Activated CD8-positive, alpha-beta T cell treated with anti-CD3 and anti-CD28 coated beads for 36 hours (primary cell): ENCODE results near the gene ATXN3. TPM values are rescaled to one million over a fixed set of nuclear protein-coding genes. Genes with fewer than 3 reads are reported as not detected.
"Not testable (repeated sequence)": the region's sequence is repeated elsewhere in the genome, so short reads cannot be mapped to it uniquely, and the experiment has no call there.

Experiments
- ATAC-seq: fragments of 200-7000 bp; cut with Tn5 transposase; one replicate; pipeline ENCODE4 v1.10.0; 2021; ENCODE audit warnings: mild to moderate bottlenecking, moderate library complexity
- CTCF ChIA-PET: fragments of 350-600 bp; sonication (Branson Sonifier 250); formaldehyde crosslinking; loops from one replicate; lab custom pipeline; 2021; ENCODE audit warnings: antibody characterized with exemption; lab: Charles Lee
- POLR2A ChIA-PET: fragments of 350-600 bp; sonication (Branson Sonifier 250); formaldehyde crosslinking; loops from one replicate; lab custom pipeline; 2021; ENCODE audit warnings: antibody characterized with exemption; lab: Charles Lee
- DNase-seq: peaks from one replicate; pipeline ENCODE4 v3.0.0-alpha.2; 2020
- H3K27ac Mint-ChIP-seq: one replicate; pipeline ENCODE4 v1.8.0; 2021; ENCODE audit warnings: mild to moderate bottlenecking, mixed read lengths
- H3K27me3 Mint-ChIP-seq: one replicate; pipeline ENCODE4 v1.8.0; 2021; ENCODE audit warnings: mixed read lengths
- H3K36me3 Mint-ChIP-seq: one replicate; pipeline ENCODE4 v1.8.0; 2021; ENCODE audit warnings: low read depth, mixed read lengths
- H3K4me1 Mint-ChIP-seq: one replicate; pipeline ENCODE4 v1.8.0; 2021; ENCODE audit warnings: low read depth, mixed read lengths
- H3K4me3 Mint-ChIP-seq: one replicate; pipeline ENCODE4 v1.8.0; 2021; ENCODE audit warnings: mild to moderate bottlenecking, moderate library complexity, mixed read lengths
- H3K9me3 Mint-ChIP-seq: one replicate; pipeline ENCODE4 v1.8.0; 2021; ENCODE audit warnings: mixed read lengths
- intact Hi-C: fragments of 100-400 bp; cut with micrococcal nuclease; formaldehyde crosslinking; loops from one replicate; pipeline ENCODE4 v1.10.0; 2022
- total RNA-seq, 2 experiments: library from RNA; stranded (reverse); gene quantifications; one replicate each; pipeline ENCODE4 v1.2.3, GENCODE V29; 2021
- TF ChIP-seq, protein P1 (sequence below): fragments of 200-600 bp; IDR thresholded peaks from one replicate; pipeline ENCODE4 v1.8.0; 2022; ENCODE audit warnings: antibody characterized with exemption, mild to moderate bottlenecking

The ATXN3 gene
- total RNA-seq, 2 experiments from 2014 or later = 28.4 to 29.7 TPM

GRCh38 chr14:92049781-92050180 is 56.6 kb downstream of the ATXN3 start:
- peaks cover 26% of the 10 kb centered on the region for H3K36me3 Mint-ChIP-seq
- ATAC-seq (no peak), DNase-seq (no peak)
- no peak overlapping the region for H3K4me3 Mint-ChIP-seq
- ChIA-PET CTCF (no interaction called here), POLR2A (interaction anchor here (1.3 kb wide), 1 partner anchor 9 kb away, joined by 4 read pairs; the partner anchor contains the start of gene TRIP11)
- TF ChIP-seq, protein P1, sequence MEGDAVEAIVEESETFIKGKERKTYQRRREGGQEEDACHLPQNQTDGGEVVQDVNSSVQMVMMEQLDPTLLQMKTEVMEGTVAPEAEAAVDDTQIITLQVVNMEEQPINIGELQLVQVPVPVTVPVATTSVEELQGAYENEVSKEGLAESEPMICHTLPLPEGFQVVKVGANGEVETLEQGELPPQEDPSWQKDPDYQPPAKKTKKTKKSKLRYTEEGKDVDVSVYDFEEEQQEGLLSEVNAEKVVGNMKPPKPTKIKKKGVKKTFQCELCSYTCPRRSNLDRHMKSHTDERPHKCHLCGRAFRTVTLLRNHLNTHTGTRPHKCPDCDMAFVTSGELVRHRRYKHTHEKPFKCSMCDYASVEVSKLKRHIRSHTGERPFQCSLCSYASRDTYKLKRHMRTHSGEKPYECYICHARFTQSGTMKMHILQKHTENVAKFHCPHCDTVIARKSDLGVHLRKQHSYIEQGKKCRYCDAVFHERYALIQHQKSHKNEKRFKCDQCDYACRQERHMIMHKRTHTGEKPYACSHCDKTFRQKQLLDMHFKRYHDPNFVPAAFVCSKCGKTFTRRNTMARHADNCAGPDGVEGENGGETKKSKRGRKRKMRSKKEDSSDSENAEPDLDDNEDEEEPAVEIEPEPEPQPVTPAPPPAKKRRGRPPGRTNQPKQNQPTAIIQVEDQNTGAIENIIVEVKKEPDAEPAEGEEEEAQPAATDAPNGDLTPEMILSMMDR = no peak
- no peaks in the 10 kb centered on the region for H3K4me1 Mint-ChIP-seq
- peaks cover 18% of the 10 kb centered on the region for H3K9me3 Mint-ChIP-seq
- intact Hi-C loops = no loop called here
- H3K27ac Mint-ChIP-seq = no peak overlapping the region
- no peaks in the 10 kb centered on the region for H3K27me3 Mint-ChIP-seq

GRCh38 chr14:92049221-92049620 is 57.2 kb downstream of the ATXN3 start:
- peaks cover 18% of the 10 kb centered on the region for H3K9me3 Mint-ChIP-seq
- intact Hi-C loops, DNase-seq, H3K27ac Mint-ChIP-seq, CTCF ChIA-PET, ATAC-seq, H3K27me3 Mint-ChIP-seq, H3K4me1 Mint-ChIP-seq, H3K4me3 Mint-ChIP-seq: not testable (repeated sequence)
- H3K36me3 Mint-ChIP-seq = peaks cover 26% of the 10 kb centered on the region
- POLR2A ChIA-PET = interaction anchor here (1.3 kb wide), 1 partner anchor 9 kb away, joined by 4 read pairs; the partner anchor contains the start of gene TRIP11

DNA sequence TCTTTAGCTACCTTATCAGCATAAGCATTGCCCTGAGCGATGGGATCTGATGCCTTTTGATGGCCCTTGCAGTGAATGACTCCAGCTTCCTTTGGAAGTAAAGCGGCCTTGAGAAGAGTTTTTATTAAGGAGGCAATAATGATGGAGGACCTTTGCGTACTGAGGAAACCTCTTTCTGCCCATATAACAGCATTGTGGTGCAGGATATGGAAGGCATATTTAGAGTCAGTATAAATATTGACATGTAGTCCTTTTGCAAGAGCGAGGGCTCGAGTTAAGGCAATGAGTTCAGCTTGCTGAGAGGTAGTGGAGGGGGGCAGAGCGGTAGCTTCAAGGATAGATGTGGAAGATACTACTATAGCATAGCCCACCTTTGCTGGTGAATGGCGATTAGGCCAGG is 60.5 kb downstream of the ATXN3 start:
- H3K27me3 Mint-ChIP-seq, CTCF ChIA-PET, H3K4me3 Mint-ChIP-seq, intact Hi-C loops, DNase-seq, H3K4me1 Mint-ChIP-seq, ATAC-seq, H3K27ac Mint-ChIP-seq: not testable (repeated sequence)
- POLR2A ChIA-PET = interaction anchor here (0.9 kb wide), 1 partner anchor 12 kb away, joined by 3 read pairs; no protein-coding TSS in a partner anchor
- H3K9me3 Mint-ChIP-seq = peaks cover 18% of the 10 kb centered on the region
- peaks cover 22% of the 10 kb centered on the region for H3K36me3 Mint-ChIP-seq

DNA sequence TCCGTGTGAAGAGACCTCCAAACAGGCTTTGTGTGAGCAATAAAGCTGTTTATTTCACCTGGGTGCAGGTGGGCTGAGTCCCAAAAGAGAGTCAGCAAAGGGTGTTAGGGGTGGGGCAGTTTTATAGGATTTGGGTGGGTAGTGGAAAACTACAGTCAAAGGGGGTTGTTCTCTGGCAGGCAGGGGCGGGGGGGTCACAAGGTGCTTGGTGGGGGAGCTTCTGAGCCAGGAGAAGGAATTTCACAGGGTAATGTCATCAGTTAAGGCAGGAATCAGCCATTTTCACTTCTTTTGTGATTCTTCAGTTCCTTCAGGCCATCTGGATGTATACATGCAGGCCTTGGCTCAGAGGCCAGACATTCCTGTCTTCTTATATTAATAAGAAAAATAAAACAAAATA is 64.6 kb downstream of the ATXN3 start:
- H3K9me3 Mint-ChIP-seq, CTCF ChIA-PET, intact Hi-C loops, ATAC-seq, DNase-seq, H3K27me3 Mint-ChIP-seq, H3K27ac Mint-ChIP-seq: not testable (repeated sequence)
- POLR2A ChIA-PET = interaction anchor here (2.6 kb wide), 1 partner anchor 65 kb away, joined by 22 read pairs; the partner anchor contains the start of gene ATXN3
- Mint-ChIP-seq H3K36me3 (peaks cover 15% of the 10 kb centered on the region), H3K4me1 (peaks cover 21% of the 10 kb centered on the region), H3K4me3 (peak overlapping the region; percentile 34)

- Mint-ChIP-seq H3K36me3 (peaks cover 17% of the 10 kb centered on the region), H3K4me3 (peak overlapping the region; percentile 98)
- no peak for ATAC-seq
Measured at GRCh38 chr14:92041203-92041602, 65.2 kb downstream of the ATXN3 start.

DNA sequence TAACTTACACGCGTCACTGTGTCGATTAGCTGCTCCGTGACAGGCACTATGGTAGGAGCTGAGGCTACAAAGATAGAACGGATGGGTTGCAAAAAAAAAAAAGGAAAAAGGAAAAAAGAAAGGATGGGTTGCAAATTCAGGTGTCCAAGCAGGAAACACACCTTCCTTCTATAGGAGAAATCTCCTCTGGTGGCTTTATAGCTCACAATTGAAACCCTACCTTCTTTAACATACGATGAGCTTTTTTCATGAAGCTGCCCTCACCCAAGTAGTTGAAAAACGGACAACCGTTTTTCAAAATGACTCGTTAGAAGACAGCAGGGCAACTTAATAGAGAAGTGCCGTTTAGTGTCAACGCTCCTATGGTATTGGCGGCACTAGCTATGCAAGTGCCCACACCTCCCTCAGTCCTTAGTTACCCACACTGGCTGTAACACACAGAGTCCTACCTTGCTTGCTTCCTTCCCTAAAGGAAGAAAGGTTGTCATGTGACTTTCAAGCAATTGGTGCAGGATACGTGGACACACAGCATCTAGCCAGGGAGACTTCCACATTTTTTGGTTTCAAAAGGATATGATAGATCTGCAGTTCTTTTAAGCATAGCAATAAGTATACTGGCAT is 65.8 kb downstream of the ATXN3 start:
- Mint-ChIP-seq H3K4me1 (peaks cover 31% of the 10 kb centered on the region), H3K27ac (peak overlapping the region; percentile 93), H3K4me3 (peak overlapping the region; percentile 98), H3K9me3 (no peaks in the 10 kb centered on the region), H3K36me3 (peaks cover 17% of the 10 kb centered on the region), H3K27me3 (no peaks in the 10 kb centered on the region)
- CTCF ChIA-PET = interaction anchor here (1.3 to 2.2 kb wide), 5 partner anchors 13 to 67 kb away, joined by 3 to 15 read pairs (median 4); partner anchors contain the start of gene ATXN3
- intact Hi-C loops = no loop called here
- POLR2A ChIA-PET = interaction anchor here (0.6 to 2.6 kb wide), 12 partner anchors 9 to 532 kb away, joined by 3 to 22 read pairs (median 4); partner anchors contain the start of genes ATXN3, CPSF2 and NDUFB1
- TF ChIP-seq, protein P1 = no peak
- ATAC-seq = peak; percentile 9
- DNase-seq = peak; percentile 5

More at GRCh38 chr14:92041203-92041602, 65.2 kb downstream of the ATXN3 start:
- peaks cover 26% of the 10 kb centered on the region for H3K4me1 Mint-ChIP-seq
- TF ChIP-seq, protein P1 = no peak
- H3K27me3 Mint-ChIP-seq = no peaks in the 10 kb centered on the region
- ChIA-PET CTCF (interaction anchor here (1.6 to 2.2 kb wide), 2 partner anchors 21 to 66 kb away, joined by 4 to 15 read pairs; partner anchors contain the start of gene ATXN3), POLR2A (interaction anchor here (1.0 to 2.6 kb wide), 5 partner anchors 9 to 66 kb away, joined by 3 to 22 read pairs (median 4); partner anchors contain the start of gene ATXN3)
- DNase-seq = no peak
- intact Hi-C loops = no loop called here
- H3K27ac Mint-ChIP-seq = peak overlapping the region; percentile 14
- H3K9me3 Mint-ChIP-seq = no peaks in the 10 kb centered on the region
